ENCODE data around the gene ALK. TPM values are rescaled to one million over a fixed set of nuclear protein-coding genes. Genes with fewer than 3 reads are reported as not detected.
"Not testable (repeated sequence)": the region's sequence is repeated elsewhere in the genome, so short reads cannot be mapped to it uniquely, and the experiment has no call there.

The ALK gene
- total RNA-seq, 2 donors from 2014 or later = 0.13 to 0.46 TPM

- peaks cover 1% of the 10 kb centered on the region for H3K27me3 Mint-ChIP-seq (ENCODE audit: insufficient read depth)
- TF ChIP-seq, protein P1, sequence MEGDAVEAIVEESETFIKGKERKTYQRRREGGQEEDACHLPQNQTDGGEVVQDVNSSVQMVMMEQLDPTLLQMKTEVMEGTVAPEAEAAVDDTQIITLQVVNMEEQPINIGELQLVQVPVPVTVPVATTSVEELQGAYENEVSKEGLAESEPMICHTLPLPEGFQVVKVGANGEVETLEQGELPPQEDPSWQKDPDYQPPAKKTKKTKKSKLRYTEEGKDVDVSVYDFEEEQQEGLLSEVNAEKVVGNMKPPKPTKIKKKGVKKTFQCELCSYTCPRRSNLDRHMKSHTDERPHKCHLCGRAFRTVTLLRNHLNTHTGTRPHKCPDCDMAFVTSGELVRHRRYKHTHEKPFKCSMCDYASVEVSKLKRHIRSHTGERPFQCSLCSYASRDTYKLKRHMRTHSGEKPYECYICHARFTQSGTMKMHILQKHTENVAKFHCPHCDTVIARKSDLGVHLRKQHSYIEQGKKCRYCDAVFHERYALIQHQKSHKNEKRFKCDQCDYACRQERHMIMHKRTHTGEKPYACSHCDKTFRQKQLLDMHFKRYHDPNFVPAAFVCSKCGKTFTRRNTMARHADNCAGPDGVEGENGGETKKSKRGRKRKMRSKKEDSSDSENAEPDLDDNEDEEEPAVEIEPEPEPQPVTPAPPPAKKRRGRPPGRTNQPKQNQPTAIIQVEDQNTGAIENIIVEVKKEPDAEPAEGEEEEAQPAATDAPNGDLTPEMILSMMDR (conservative IDR thresholded peaks at IDR 0.05) = no peak
- H3K36me3 Mint-ChIP-seq (ENCODE audit: low read depth) = no peaks in the 10 kb centered on the region
- WGBS, 2 experiments (ENCODE audit: insufficient coverage in 1 of 2, insufficient read length in 1 of 2) = 71 to 95% methylated on average over 2 to 6 of the region's 6 CpGs
- H3K27ac ChIP-seq (ENCODE audit: low read depth, low read length) = no peak overlapping the region
- no peak for DNase-seq
- H3K4me1 ChIP-seq (ENCODE audit: control insufficient read depth, insufficient read depth, low read length) = no peaks in the 10 kb centered on the region
- peaks cover 5% of the 10 kb centered on the region for H3K4me1 Mint-ChIP-seq
- no peak overlapping the region for H3K9ac ChIP-seq (ENCODE audit: extremely low read depth, low read length, poor library complexity, severe bottlenecking)
- no peaks in the 10 kb centered on the region for H3K36me3 ChIP-seq (ENCODE audit: control insufficient read depth, insufficient read depth, low read length)
- H3K27me3 ChIP-seq (ENCODE audit: control insufficient read depth, insufficient read depth, low read length, poor library complexity, severe bottlenecking) = no peaks in the 10 kb centered on the region
- no peak overlapping the region for H3K4me3 Mint-ChIP-seq
- no peak overlapping the region for H3K4me3 ChIP-seq (ENCODE audit: low read length)
- no peak overlapping the region for H3K27ac Mint-ChIP-seq
- H3K9me3 ChIP-seq (ENCODE audit: control insufficient read depth, low read length) = no peaks in the 10 kb centered on the region
- H3K9me3 Mint-ChIP-seq = no peaks in the 10 kb centered on the region
Observed at GRCh38 chr2:29260142-29260772, 661.1 kb downstream of the ALK start.

DNA sequence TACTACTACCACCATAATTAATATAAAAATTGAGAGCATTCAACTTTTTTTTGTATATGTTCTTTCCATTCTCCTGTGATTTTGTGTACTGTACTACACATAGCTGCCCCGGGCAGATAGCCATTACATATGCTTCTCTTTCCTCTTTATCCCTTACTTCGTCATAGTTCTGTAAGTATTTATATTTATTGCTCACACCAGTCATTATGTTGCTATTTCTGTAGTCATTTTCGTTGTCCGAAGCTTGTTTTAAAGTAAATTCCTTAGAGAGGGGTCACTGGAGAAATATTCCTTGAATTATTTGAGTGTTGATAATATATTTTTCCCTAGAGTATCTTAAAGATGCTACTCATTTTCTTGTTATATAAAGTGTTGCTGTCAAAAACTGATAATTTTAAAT is 662.2 kb downstream of the ALK start:
- Histone ChIP-seq H3K27me3 (ENCODE audit: control insufficient read depth, insufficient read depth, low read length, poor library complexity, severe bottlenecking) (no peaks in the 10 kb centered on the region), H3K4me3 (ENCODE audit: low read length) (no peak overlapping the region), H3K9ac (ENCODE audit: extremely low read depth, low read length, poor library complexity, severe bottlenecking) (no peak overlapping the region), H3K4me1 (ENCODE audit: control insufficient read depth, insufficient read depth, low read length) (no peaks in the 10 kb centered on the region), H3K9me3 (ENCODE audit: control insufficient read depth, low read length) (no peaks in the 10 kb centered on the region), H3K27ac (ENCODE audit: low read depth, low read length) (no peak overlapping the region), H3K36me3 (ENCODE audit: control insufficient read depth, insufficient read depth, low read length) (no peaks in the 10 kb centered on the region)
- Mint-ChIP-seq H3K4me3 (no peak overlapping the region), H3K27me3 (ENCODE audit: insufficient read depth) (peaks cover 5% of the 10 kb centered on the region), H3K4me1 (peaks cover 5% of the 10 kb centered on the region), H3K9me3 (no peaks in the 10 kb centered on the region), H3K27ac (no peak overlapping the region), H3K36me3 (ENCODE audit: low read depth) (no peaks in the 10 kb centered on the region)
- TF ChIP-seq, protein P1 (conservative IDR thresholded peaks at IDR 0.05) = no peak
- no peak for DNase-seq
- WGBS, 2 experiments (ENCODE audit: insufficient coverage in 1 of 2, insufficient read length in 1 of 2) = 50 to 64% methylated on average over 2 to 3 of the region's 4 CpGs

DNA sequence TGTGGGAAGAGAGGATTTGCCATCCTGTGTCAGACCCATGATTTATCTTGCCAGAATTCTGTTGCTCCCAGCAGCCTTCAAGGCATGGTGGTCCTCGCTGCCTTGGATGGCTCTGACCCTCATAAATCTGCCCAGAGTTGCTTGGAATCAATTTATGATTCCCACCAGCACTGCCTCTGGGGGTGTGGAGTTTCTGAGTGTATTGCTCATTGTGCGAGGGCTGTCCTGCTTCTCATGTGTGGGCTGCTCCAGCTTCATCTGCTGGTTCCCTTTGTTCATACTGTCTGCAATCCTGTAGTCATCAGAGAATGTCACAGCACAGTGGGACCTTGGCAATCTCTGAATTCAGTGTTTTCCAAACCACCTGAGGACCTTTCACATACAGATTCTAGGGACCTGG is 666.4 kb downstream of the ALK start:
- Histone ChIP-seq H3K4me3 (ENCODE audit: low read length) (no peak overlapping the region), H3K27ac (ENCODE audit: low read depth, low read length) (no peak overlapping the region), H3K4me1 (ENCODE audit: control insufficient read depth, insufficient read depth, low read length) (no peaks in the 10 kb centered on the region), H3K36me3 (ENCODE audit: control insufficient read depth, insufficient read depth, low read length) (no peaks in the 10 kb centered on the region), H3K9me3 (ENCODE audit: control insufficient read depth, low read length) (no peaks in the 10 kb centered on the region), H3K27me3 (ENCODE audit: control insufficient read depth, insufficient read depth, low read length, poor library complexity, severe bottlenecking) (no peaks in the 10 kb centered on the region), H3K9ac (ENCODE audit: extremely low read depth, low read length, poor library complexity, severe bottlenecking) (no peak overlapping the region)
- TF ChIP-seq, protein P1 (conservative IDR thresholded peaks at IDR 0.05) = no peak
- no peaks in the 10 kb centered on the region for H3K36me3 Mint-ChIP-seq (ENCODE audit: low read depth)
- peaks cover 3% of the 10 kb centered on the region for H3K4me1 Mint-ChIP-seq
- H3K27ac Mint-ChIP-seq = no peak overlapping the region
- H3K9me3 Mint-ChIP-seq = no peaks in the 10 kb centered on the region
- DNase-seq = no peak
- H3K4me3 Mint-ChIP-seq = no peak overlapping the region
- 85 to 100% methylated on average over 1 to 2 of the region's 2 CpGs for WGBS, 2 experiments (ENCODE audit: insufficient coverage in 1 of 2, insufficient read length in 1 of 2)
- peaks cover 4% of the 10 kb centered on the region for H3K27me3 Mint-ChIP-seq (ENCODE audit: insufficient read depth)

- H3K36me3 Mint-ChIP-seq (ENCODE audit: low read depth); H3K27me3 Mint-ChIP-seq (ENCODE audit: insufficient read depth); DNase-seq; H3K4me1 Mint-ChIP-seq; H3K27ac Mint-ChIP-seq; H3K27me3 ChIP-seq (ENCODE audit: control insufficient read depth, insufficient read depth, low read length, poor library complexity, severe bottlenecking); H3K4me1 ChIP-seq (ENCODE audit: control insufficient read depth, insufficient read depth, low read length); H3K9me3 Mint-ChIP-seq; H3K4me3 ChIP-seq (ENCODE audit: low read length); H3K4me3 Mint-ChIP-seq; H3K27ac ChIP-seq (ENCODE audit: low read depth, low read length); H3K36me3 ChIP-seq (ENCODE audit: control insufficient read depth, insufficient read depth, low read length); H3K9me3 ChIP-seq (ENCODE audit: control insufficient read depth, low read length); H3K9ac ChIP-seq (ENCODE audit: extremely low read depth, low read length, poor library complexity, severe bottlenecking): not testable (repeated sequence)
- 85 to 91% methylated on average over 2 to 3 of the region's 4 CpGs for WGBS, 2 experiments (ENCODE audit: insufficient coverage in 1 of 2, insufficient read length in 1 of 2)
Observed at GRCh38 chr2:29253495-29254275, 667.7 kb downstream of the ALK start.
